ENCODE results near the gene NEURL1.

- TF ChIP-seq, protein P1, sequence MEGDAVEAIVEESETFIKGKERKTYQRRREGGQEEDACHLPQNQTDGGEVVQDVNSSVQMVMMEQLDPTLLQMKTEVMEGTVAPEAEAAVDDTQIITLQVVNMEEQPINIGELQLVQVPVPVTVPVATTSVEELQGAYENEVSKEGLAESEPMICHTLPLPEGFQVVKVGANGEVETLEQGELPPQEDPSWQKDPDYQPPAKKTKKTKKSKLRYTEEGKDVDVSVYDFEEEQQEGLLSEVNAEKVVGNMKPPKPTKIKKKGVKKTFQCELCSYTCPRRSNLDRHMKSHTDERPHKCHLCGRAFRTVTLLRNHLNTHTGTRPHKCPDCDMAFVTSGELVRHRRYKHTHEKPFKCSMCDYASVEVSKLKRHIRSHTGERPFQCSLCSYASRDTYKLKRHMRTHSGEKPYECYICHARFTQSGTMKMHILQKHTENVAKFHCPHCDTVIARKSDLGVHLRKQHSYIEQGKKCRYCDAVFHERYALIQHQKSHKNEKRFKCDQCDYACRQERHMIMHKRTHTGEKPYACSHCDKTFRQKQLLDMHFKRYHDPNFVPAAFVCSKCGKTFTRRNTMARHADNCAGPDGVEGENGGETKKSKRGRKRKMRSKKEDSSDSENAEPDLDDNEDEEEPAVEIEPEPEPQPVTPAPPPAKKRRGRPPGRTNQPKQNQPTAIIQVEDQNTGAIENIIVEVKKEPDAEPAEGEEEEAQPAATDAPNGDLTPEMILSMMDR (conservative IDR thresholded peaks at IDR 0.05 in 1 of 2, IDR thresholded peaks at IDR 0.05 in 1 of 2; ENCODE audit: extremely low read depth in 1 of 2, insufficient read depth in 1 of 2, low read depth in 1 of 2, low read length in 2 of 2), result no peak
- no peak for TF ChIP-seq EZH2 (IDR thresholded peaks at IDR 0.05; ENCODE audit: borderline replicate concordance, low read length)
These were observed 1.7 kb upstream of the NEURL1 start for GRCh38 chr10:103491729-103492364.
